Fibroblast of lung (primary cell): ENCODE measurements around the gene PCED1A.

ENCODE experiments used
- CTCF ChIP-seq, 2 donors: IDR thresholded peaks in 1 of 2; conservative IDR thresholded peaks in 1 of 2; 1 replicate in 1 of 2; 2 replicates in 1 of 2; pipeline ENCODE4 v1.5.1; 2011 to 2012; ENCODE audit warnings: low read length in 2 of 2, control low read depth in 1 of 2, inconsistent platforms in 1 of 2, low read depth in 1 of 2, mild to moderate bottlenecking in 1 of 2
- EZH2 ChIP-seq: IDR thresholded peaks from 2 replicates; pipeline ENCODE4 v1.5.1; 2012; ENCODE audit warnings: low read length, control low read depth, mild to moderate bottlenecking; ENCODE audit errors: missing control alignments

- TF ChIP-seq CTCF (conservative IDR thresholded peaks at IDR 0.05 in 1 of 2, IDR thresholded peaks at IDR 0.05 in 1 of 2; ENCODE audit: low read depth in 1 of 2, low read length in 2 of 2): no peak
- TF ChIP-seq EZH2: no peak
Measured at GRCh38 chr20:2804041-2804828, 36.2 kb downstream of the PCED1A start.
